Measurements from ENCODE around the gene SCYL1. TPM values are rescaled to one million over a fixed set of nuclear protein-coding genes. Genes with fewer than 3 reads are reported as not detected.
A peak's percentile ranks its signal among the peaks of the same experiment; 100 is the strongest.

SCYL1 gene
- total and polyA plus RNA-seq, 2 experiments from 2014 or later, result 52.7 to 66.1 TPM

DNA sequence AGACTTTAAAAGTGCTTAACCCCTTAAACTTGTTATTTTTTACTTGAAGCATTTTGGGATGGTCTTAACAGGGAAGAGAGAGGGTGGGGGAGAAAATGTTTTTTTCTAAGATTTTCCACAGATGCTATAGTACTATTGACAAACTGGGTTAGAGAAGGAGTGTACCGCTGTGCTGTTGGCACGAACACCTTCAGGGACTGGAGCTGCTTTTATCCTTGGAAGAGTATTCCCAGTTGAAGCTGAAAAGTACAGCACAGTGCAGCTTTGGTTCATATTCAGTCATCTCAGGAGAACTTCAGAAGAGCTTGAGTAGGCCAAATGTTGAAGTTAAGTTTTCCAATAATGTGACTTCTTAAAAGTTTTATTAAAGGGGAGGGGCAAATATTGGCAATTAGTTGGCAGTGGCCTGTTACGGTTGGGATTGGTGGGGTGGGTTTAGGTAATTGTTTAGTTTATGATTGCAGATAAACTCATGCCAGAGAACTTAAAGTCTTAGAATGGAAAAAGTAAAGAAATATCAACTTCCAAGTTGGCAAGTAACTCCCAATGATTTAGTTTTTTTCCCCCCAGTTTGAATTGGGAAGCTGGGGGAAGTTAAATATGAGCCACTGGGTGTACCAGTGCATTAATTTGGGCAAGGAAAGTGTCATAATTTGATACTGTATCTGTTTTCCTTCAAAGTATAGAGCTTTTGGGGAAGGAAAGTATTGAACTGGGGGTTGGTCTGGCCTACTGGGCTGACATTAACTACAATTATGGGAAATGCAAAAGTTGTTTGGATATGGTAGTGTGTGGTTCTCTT is 23.2 kb upstream of the SCYL1 start:
- Mint-ChIP-seq H3K27me3 (ENCODE audit: insufficient read depth, low read depth, poor library complexity) (peaks cover 41% of the 10 kb centered on the region), H3K27ac (peak overlapping the region; percentile 77), H3K36me3 (ENCODE audit: low read depth) (no peaks in the 10 kb centered on the region; the same call in 2 of the 3 replicates), H3K4me3 (no peak overlapping the region), H3K4me1 (peaks cover 34% of the 10 kb centered on the region), H3K9me3 (peaks cover 8% of the 10 kb centered on the region; the same call in 2 of the 3 replicates)
- ATAC-seq, result no peak
- no peak for DNase-seq (ENCODE audit: low spot score)
- H3K4me2 ChIP-seq, result peak overlapping the region; percentile 84
- H3K36me3 ChIP-seq (ENCODE audit: insufficient read depth), result peaks cover 57% of the 10 kb centered on the region
- H3K9me2 ChIP-seq (ENCODE audit: insufficient read depth), result no peaks in the 10 kb centered on the region
- peaks cover 77% of the 10 kb centered on the region for H3F3A ChIP-seq (replicated peaks; ENCODE audit: low read depth)
- H3K79me2 ChIP-seq (replicated peaks; ENCODE audit: insufficient read depth), result peaks cover 84% of the 10 kb centered on the region
- TF ChIP-seq, protein P1, sequence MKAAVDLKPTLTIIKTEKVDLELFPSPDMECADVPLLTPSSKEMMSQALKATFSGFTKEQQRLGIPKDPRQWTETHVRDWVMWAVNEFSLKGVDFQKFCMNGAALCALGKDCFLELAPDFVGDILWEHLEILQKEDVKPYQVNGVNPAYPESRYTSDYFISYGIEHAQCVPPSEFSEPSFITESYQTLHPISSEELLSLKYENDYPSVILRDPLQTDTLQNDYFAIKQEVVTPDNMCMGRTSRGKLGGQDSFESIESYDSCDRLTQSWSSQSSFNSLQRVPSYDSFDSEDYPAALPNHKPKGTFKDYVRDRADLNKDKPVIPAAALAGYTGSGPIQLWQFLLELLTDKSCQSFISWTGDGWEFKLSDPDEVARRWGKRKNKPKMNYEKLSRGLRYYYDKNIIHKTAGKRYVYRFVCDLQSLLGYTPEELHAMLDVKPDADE (IDR thresholded peaks at IDR 0.05), result no peak
- TF ChIP-seq ZNF114 (CRISPR knock-in tag; IDR thresholded peaks at IDR 0.05) (no peak), EZH2phosphoT487 (IDR thresholded peaks at IDR 0.05; ENCODE audit: unreplicated experiment) (no peak), POLR2AphosphoS5 (IDR thresholded peaks at IDR 0.05; ENCODE audit: low read depth) (no peak), JUNB (IDR thresholded peaks at IDR 0.05; ENCODE audit: unreplicated experiment) (no peak), ZNF331 (CRISPR knock-in tag; IDR thresholded peaks at IDR 0.05; ENCODE audit: low read depth) (no peak), EZH2 (IDR thresholded peaks at IDR 0.05; ENCODE audit: low read depth, unreplicated experiment) (no peak), CREB1 (CRISPR knock-in tag; IDR thresholded peaks at IDR 0.05; ENCODE audit: low read depth) (no peak), STAT1 (IDR thresholded peaks at IDR 0.05; ENCODE audit: unreplicated experiment) (no peak), NANOG (IDR thresholded peaks at IDR 0.05; ENCODE audit: borderline replicate concordance) (no peak)
- TF ChIP-seq, protein P2, sequence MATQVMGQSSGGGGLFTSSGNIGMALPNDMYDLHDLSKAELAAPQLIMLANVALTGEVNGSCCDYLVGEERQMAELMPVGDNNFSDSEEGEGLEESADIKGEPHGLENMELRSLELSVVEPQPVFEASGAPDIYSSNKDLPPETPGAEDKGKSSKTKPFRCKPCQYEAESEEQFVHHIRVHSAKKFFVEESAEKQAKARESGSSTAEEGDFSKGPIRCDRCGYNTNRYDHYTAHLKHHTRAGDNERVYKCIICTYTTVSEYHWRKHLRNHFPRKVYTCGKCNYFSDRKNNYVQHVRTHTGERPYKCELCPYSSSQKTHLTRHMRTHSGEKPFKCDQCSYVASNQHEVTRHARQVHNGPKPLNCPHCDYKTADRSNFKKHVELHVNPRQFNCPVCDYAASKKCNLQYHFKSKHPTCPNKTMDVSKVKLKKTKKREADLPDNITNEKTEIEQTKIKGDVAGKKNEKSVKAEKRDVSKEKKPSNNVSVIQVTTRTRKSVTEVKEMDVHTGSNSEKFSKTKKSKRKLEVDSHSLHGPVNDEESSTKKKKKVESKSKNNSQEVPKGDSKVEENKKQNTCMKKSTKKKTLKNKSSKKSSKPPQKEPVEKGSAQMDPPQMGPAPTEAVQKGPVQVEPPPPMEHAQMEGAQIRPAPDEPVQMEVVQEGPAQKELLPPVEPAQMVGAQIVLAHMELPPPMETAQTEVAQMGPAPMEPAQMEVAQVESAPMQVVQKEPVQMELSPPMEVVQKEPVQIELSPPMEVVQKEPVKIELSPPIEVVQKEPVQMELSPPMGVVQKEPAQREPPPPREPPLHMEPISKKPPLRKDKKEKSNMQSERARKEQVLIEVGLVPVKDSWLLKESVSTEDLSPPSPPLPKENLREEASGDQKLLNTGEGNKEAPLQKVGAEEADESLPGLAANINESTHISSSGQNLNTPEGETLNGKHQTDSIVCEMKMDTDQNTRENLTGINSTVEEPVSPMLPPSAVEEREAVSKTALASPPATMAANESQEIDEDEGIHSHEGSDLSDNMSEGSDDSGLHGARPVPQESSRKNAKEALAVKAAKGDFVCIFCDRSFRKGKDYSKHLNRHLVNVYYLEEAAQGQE (IDR thresholded peaks at IDR 0.05; ENCODE audit: unreplicated experiment), result no peak
- TF ChIP-seq, protein P3, sequence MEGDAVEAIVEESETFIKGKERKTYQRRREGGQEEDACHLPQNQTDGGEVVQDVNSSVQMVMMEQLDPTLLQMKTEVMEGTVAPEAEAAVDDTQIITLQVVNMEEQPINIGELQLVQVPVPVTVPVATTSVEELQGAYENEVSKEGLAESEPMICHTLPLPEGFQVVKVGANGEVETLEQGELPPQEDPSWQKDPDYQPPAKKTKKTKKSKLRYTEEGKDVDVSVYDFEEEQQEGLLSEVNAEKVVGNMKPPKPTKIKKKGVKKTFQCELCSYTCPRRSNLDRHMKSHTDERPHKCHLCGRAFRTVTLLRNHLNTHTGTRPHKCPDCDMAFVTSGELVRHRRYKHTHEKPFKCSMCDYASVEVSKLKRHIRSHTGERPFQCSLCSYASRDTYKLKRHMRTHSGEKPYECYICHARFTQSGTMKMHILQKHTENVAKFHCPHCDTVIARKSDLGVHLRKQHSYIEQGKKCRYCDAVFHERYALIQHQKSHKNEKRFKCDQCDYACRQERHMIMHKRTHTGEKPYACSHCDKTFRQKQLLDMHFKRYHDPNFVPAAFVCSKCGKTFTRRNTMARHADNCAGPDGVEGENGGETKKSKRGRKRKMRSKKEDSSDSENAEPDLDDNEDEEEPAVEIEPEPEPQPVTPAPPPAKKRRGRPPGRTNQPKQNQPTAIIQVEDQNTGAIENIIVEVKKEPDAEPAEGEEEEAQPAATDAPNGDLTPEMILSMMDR (conservative IDR thresholded peaks at IDR 0.05; ENCODE audit: low read depth in 2 of 2), result no peak
- TF ChIP-seq, protein P4, sequence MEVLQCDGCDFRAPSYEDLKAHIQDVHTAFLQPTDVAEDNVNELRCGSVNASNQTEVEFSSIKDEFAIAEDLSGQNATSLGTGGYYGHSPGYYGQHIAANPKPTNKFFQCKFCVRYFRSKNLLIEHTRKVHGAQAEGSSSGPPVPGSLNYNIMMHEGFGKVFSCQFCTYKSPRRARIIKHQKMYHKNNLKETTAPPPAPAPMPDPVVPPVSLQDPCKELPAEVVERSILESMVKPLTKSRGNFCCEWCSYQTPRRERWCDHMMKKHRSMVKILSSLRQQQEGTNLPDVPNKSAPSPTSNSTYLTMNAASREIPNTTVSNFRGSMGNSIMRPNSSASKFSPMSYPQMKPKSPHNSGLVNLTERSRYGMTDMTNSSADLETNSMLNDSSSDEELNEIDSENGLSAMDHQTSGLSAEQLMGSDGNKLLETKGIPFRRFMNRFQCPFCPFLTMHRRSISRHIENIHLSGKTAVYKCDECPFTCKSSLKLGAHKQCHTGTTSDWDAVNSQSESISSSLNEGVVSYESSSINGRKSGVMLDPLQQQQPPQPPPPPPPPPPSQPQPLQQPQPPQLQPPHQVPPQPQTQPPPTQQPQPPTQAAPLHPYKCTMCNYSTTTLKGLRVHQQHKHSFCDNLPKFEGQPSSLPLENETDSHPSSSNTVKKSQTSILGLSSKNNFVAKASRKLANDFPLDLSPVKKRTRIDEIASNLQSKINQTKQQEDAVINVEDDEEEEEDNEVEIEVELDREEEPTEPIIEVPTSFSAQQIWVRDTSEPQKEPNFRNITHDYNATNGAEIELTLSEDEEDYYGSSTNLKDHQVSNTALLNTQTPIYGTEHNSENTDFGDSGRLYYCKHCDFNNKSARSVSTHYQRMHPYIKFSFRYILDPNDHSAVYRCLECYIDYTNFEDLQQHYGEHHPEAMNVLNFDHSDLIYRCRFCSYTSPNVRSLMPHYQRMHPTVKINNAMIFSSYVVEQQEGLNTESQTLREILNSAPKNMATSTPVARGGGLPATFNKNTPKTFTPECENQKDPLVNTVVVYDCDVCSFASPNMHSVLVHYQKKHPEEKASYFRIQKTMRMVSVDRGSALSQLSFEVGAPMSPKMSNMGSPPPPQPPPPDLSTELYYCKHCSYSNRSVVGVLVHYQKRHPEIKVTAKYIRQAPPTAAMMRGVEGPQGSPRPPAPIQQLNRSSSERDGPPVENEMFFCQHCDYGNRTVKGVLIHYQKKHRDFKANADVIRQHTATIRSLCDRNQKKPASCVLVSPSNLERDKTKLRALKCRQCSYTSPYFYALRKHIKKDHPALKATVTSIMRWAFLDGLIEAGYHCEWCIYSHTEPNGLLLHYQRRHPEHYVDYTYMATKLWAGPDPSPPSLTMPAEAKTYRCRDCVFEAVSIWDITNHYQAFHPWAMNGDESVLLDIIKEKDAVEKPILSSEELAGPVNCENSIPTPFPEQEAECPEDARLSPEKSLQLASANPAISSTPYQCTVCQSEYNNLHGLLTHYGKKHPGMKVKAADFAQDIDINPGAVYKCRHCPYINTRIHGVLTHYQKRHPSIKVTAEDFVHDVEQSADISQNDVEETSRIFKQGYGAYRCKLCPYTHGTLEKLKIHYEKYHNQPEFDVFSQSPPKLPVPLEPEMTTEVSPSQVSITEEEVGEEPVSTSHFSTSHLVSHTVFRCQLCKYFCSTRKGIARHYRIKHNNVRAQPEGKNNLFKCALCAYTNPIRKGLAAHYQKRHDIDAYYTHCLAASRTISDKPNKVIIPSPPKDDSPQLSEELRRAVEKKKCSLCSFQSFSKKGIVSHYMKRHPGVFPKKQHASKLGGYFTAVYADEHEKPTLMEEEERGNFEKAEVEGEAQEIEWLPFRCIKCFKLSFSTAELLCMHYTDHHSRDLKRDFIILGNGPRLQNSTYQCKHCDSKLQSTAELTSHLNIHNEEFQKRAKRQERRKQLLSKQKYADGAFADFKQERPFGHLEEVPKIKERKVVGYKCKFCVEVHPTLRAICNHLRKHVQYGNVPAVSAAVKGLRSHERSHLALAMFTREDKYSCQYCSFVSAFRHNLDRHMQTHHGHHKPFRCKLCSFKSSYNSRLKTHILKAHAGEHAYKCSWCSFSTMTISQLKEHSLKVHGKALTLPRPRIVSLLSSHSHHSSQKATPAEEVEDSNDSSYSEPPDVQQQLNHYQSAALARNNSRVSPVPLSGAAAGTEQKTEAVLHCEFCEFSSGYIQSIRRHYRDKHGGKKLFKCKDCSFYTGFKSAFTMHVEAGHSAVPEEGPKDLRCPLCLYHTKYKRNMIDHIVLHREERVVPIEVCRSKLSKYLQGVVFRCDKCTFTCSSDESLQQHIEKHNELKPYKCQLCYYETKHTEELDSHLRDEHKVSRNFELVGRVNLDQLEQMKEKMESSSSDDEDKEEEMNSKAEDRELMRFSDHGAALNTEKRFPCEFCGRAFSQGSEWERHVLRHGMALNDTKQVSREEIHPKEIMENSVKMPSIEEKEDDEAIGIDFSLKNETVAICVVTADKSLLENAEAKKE (CRISPR knock-in tag; IDR thresholded peaks at IDR 0.05), result no peak
- no peaks in the 10 kb centered on the region for H3K27me3 ChIP-seq (ENCODE audit: insufficient read depth)
- H2AFZ ChIP-seq, result no peak overlapping the region
- H3K4me1 ChIP-seq (ENCODE audit: insufficient read depth), result peaks cover 30% of the 10 kb centered on the region
- H3K4me3 ChIP-seq, result peak overlapping the region; percentile 65
- H4K20me1 ChIP-seq (replicated peaks; ENCODE audit: insufficient read depth), result peaks cover 61% of the 10 kb centered on the region
- peak overlapping the region; percentile 100 for H3K27ac ChIP-seq (ENCODE audit: low read depth)
